ENCODE data around the gene SMIM32. TPM values are rescaled to one million over a fixed set of nuclear protein-coding genes. Genes with fewer than 3 reads are reported as not detected.

SMIM32 gene
- total and polyA plus RNA-seq, 12 donors = not detected

GRCh38 chr5:136153581-136154236, 39.3 kb downstream of the SMIM32 start:
- DNase-seq = no peak
- H3K27me3 ChIP-seq = no peaks in the 10 kb centered on the region
- no peaks in the 10 kb centered on the region for H3K9me3 ChIP-seq (replicated peaks in 1 of 3)
- no peak overlapping the region for H3K27ac ChIP-seq
- peaks cover 0 to 27% of the 10 kb centered on the region in 2 donors for H3K36me3 ChIP-seq (replicated peaks in 1 of 2)
- TF ChIP-seq POLR2A (IDR thresholded peaks at IDR 0.05) (no peak), CTCF (IDR thresholded peaks at IDR 0.05) (no peak)
- peaks cover 0 to 14% of the 10 kb centered on the region in 2 donors for H3K4me1 ChIP-seq (replicated peaks in 1 of 2)
- no peak overlapping the region for H3K4me3 ChIP-seq
- 95 to 97% (median 96%) methylated on average over 11 of the region's 11 CpGs for WGBS, 4 donors
- intact Hi-C loops (cut with DNase I) = no loop called here

DNA sequence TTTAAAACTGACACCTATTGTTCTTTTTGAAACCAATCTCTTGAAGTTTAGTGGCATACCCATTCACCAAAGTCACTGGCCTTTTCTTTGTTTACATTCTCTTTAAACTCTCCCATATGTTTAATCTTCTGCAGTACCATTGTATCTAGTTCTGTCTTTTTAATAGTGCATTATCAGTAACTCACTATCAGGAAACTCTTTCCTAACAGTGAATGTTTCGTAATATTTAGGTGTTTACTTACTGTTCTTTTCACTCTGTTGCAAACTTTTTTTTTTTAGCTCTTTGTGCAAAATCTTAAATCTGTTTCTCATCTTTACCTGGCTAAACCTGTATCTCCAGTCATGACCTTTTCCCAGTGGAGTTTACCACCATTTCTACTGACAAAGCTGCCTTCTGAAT, 43.1 kb downstream of the SMIM32 start:
- TF ChIP-seq POLR2A (IDR thresholded peaks at IDR 0.05) (no peak), CTCF (IDR thresholded peaks at IDR 0.05) (no peak)
- intact Hi-C loops (cut with DNase I) = no loop called here
- H3K4me1 ChIP-seq (replicated peaks in 1 of 2) = peaks cover 0 to 30% of the 10 kb centered on the region in 2 donors
- no peak overlapping the region for H3K27ac ChIP-seq
- no peak overlapping the region for H3K4me3 ChIP-seq
- no peaks in the 10 kb centered on the region for H3K27me3 ChIP-seq
- DNase-seq = no peak
- H3K36me3 ChIP-seq (replicated peaks in 1 of 2) = peaks cover 0 to 13% of the 10 kb centered on the region in 2 donors
- H3K9me3 ChIP-seq (replicated peaks in 1 of 3) = no peaks in the 10 kb centered on the region
- 48 to 66% (median 54%) methylated on average over 1 of the region's 1 CpG for WGBS, 4 donors

- no peak overlapping the region for H3K27ac ChIP-seq
- DNase-seq = no peak
- H3K4me1 ChIP-seq (replicated peaks in 1 of 2) = peaks cover 0 to 43% of the 10 kb centered on the region in 2 donors
- intact Hi-C loops (cut with DNase I) = no loop called here
- TF ChIP-seq CTCF (IDR thresholded peaks at IDR 0.05) (no peak), POLR2A (IDR thresholded peaks at IDR 0.05) (no peak)
- H3K36me3 ChIP-seq (replicated peaks in 1 of 2) = no peaks in the 10 kb centered on the region
- H3K9me3 ChIP-seq (replicated peaks in 1 of 3) = no peaks in the 10 kb centered on the region
- H3K4me3 ChIP-seq = no peak overlapping the region
- no peaks in the 10 kb centered on the region for H3K27me3 ChIP-seq
Observed at GRCh38 chr5:136147632-136148031, 45.3 kb downstream of the SMIM32 start.

DNA sequence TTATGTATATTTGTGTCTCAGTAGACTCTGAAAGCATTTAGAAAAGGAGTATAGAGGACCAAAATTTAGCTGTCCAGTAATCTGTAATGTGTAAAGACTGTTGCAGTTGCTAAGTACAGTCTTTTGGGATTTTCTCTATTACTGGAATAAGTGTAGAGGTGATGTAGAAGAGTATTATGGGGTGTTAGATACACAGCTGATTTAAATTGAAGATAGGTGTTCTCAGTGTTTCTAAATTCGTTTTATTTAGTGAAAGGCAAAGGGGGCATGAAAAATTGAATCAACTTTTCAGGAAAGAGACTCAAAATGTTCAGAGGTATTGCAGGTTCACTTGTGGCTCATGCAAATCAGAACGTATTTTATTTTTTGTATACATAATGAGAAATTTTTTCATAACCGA, 46.8 kb downstream of the SMIM32 start:
- H3K4me1 ChIP-seq (replicated peaks in 1 of 2) = peaks cover 0 to 43% of the 10 kb centered on the region in 2 donors
- H3K36me3 ChIP-seq (replicated peaks in 1 of 2) = no peaks in the 10 kb centered on the region
- no peak overlapping the region for H3K27ac ChIP-seq
- intact Hi-C loops (cut with DNase I) = no loop called here
- WGBS, 4 donors = 73 to 88% (median 84%) methylated on average over 3 of the region's 3 CpGs
- no peak overlapping the region for H3K4me3 ChIP-seq
- TF ChIP-seq POLR2A (IDR thresholded peaks at IDR 0.05) = no peak
- TF ChIP-seq CTCF (IDR thresholded peaks at IDR 0.05) = no peak
- H3K9me3 ChIP-seq (replicated peaks in 1 of 3) = no peaks in the 10 kb centered on the region
- no peak for DNase-seq
- no peaks in the 10 kb centered on the region for H3K27me3 ChIP-seq

Data from adrenal gland (tissue), 12 donors.